Measurements from ENCODE around the gene CSHL1.
"Not testable (repeated sequence)": the region's sequence is repeated elsewhere in the genome, so short reads cannot be mapped to it uniquely, and the experiment has no call there.

Gene CSHL1

GRCh38 chr17:63915753-63916152 lies 4.7 kb upstream of the CSHL1 start:
- H3K36me3 ChIP-seq (ENCODE audit: insufficient read depth, low read length); H3K9ac ChIP-seq (ENCODE audit: low read length); H3K9me3 ChIP-seq (ENCODE audit: low read length); H3K27me3 ChIP-seq (ENCODE audit: control insufficient read depth in 1 of 2, insufficient read depth in 2 of 2, low read length in 2 of 2); H3K4me1 ChIP-seq (ENCODE audit: insufficient read depth, low read length); H3K4me3 ChIP-seq (ENCODE audit: low read depth in 1 of 2, low read length in 2 of 2); H3K27ac ChIP-seq (ENCODE audit: low read depth, low read length): not testable (repeated sequence)

- Histone ChIP-seq H3K9ac (ENCODE audit: low read length) (no peak overlapping the region), H3K4me1 (ENCODE audit: insufficient read depth, low read length) (no peaks in the 10 kb centered on the region), H3K27me3 (ENCODE audit: control insufficient read depth in 1 of 2, insufficient read depth in 2 of 2, low read length in 2 of 2) (peaks cover 0 to 5% of the 10 kb centered on the region in 2 donors), H3K36me3 (ENCODE audit: insufficient read depth, low read length) (no peaks in the 10 kb centered on the region), H3K9me3 (ENCODE audit: low read length) (no peaks in the 10 kb centered on the region), H3K27ac (ENCODE audit: low read depth, low read length) (no peak overlapping the region), H3K4me3 (ENCODE audit: low read depth in 1 of 2, low read length in 2 of 2) (no peak overlapping the region)
These were observed 3.4 kb upstream of the CSHL1 start for GRCh38 chr17:63914471-63914870.

DNA sequence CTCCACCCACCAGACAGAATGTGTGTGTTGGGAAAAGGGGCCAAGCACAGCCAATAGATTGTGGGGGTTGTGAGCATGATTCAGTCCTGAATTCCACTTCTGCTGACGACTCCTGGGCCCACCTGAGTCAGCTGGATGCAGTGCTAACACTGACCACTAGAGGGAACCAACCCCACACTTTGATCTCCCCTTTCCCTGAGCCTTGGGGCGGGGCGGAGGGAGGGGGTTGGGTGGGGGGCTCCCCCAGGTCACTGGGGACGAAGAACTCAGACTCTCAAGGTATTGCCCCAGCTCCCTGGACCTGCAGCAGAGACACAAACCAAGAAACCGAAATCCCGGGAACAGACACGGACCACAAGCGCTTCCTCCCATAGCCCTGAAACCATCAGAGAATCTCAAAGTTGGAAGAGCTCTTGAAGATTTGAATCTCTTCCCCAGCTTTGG lies 621 bp upstream of the CSHL1 start:
- H3K27ac ChIP-seq (ENCODE audit: low read depth, low read length): no peak overlapping the region
- H3K27me3 ChIP-seq (ENCODE audit: control insufficient read depth in 1 of 2, insufficient read depth in 2 of 2, low read length in 2 of 2): peaks cover 0 to 5% of the 10 kb centered on the region in 2 donors
- H3K36me3 ChIP-seq (ENCODE audit: insufficient read depth, low read length): no peaks in the 10 kb centered on the region
- no peak overlapping the region for H3K9ac ChIP-seq (ENCODE audit: low read length)
- H3K4me1 ChIP-seq (ENCODE audit: insufficient read depth, low read length): no peaks in the 10 kb centered on the region
- H3K4me3 ChIP-seq (ENCODE audit: low read depth in 1 of 2, low read length in 2 of 2): no peak overlapping the region
- H3K9me3 ChIP-seq (ENCODE audit: low read length): no peaks in the 10 kb centered on the region

GRCh38 chr17:63910096-63910495 lies 962 bp downstream of the CSHL1 start:
- H3K9ac ChIP-seq (ENCODE audit: low read length): no peak overlapping the region
- no peak overlapping the region for H3K4me3 ChIP-seq (ENCODE audit: low read depth in 1 of 2, low read length in 2 of 2)
- no peaks in the 10 kb centered on the region for H3K9me3 ChIP-seq (ENCODE audit: low read length)
- no peaks in the 10 kb centered on the region for H3K4me1 ChIP-seq (ENCODE audit: insufficient read depth, low read length)
- H3K36me3 ChIP-seq (ENCODE audit: insufficient read depth, low read length): no peaks in the 10 kb centered on the region
- H3K27me3 ChIP-seq (ENCODE audit: control insufficient read depth in 1 of 2, insufficient read depth in 2 of 2, low read length in 2 of 2): peaks cover 0 to 5% of the 10 kb centered on the region in 2 donors
- no peak overlapping the region for H3K27ac ChIP-seq (ENCODE audit: low read depth, low read length)

DNA sequence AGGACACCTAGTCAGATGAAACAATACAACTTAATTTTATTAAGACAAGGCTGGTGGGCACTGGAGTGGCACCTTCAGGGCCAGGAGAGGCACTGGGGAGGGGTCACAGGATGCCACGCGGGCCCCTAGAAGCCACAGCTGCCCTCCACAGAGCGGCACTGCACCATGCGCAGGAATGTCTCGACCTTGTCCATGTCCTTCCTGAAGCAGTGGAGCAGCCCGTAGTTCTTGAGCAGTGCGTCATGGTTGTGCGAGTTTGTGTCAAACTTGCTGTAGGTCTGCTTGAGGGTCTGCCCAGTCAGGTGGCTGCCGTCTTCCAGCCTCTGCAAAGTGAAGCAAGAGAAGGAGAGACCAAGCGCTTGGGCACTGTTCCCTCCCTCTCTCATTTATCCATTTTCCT lies 1.5 kb downstream of the CSHL1 start:
- H3K4me3 ChIP-seq (ENCODE audit: low read depth in 1 of 2, low read length in 2 of 2); H3K27ac ChIP-seq (ENCODE audit: low read depth, low read length); H3K9ac ChIP-seq (ENCODE audit: low read length); H3K9me3 ChIP-seq (ENCODE audit: low read length); H3K36me3 ChIP-seq (ENCODE audit: insufficient read depth, low read length); H3K4me1 ChIP-seq (ENCODE audit: insufficient read depth, low read length); H3K27me3 ChIP-seq (ENCODE audit: control insufficient read depth in 1 of 2, insufficient read depth in 2 of 2, low read length in 2 of 2): not testable (repeated sequence)

- H3K9me3 ChIP-seq (ENCODE audit: low read length); H3K36me3 ChIP-seq (ENCODE audit: insufficient read depth, low read length); H3K4me3 ChIP-seq (ENCODE audit: low read depth in 1 of 2, low read length in 2 of 2); H3K27ac ChIP-seq (ENCODE audit: low read depth, low read length); H3K27me3 ChIP-seq (ENCODE audit: control insufficient read depth in 1 of 2, insufficient read depth in 2 of 2, low read length in 2 of 2); H3K4me1 ChIP-seq (ENCODE audit: insufficient read depth, low read length); H3K9ac ChIP-seq (ENCODE audit: low read length): not testable (repeated sequence)
These were observed 3.8 kb downstream of the CSHL1 start for GRCh38 chr17:63907161-63907778.

DNA sequence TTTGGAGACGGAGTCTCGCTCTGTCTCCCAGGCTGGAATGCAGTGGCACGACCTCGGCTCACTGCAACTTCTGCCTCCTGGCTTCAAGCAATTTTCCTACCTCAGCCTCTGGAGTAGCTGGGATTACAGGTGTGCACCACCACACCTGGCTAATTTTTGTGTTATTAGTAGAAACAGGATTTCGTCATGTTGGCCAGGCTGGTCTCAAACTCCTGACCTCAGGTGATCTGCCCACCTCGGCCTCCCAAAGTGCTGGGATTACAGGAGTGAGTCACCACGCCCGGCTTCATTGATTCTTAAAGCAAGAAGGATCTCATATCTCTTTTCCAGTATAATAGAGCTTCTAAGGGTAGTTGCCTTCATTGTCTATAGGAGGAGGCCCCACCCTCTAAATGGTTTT lies 6.3 kb downstream of the CSHL1 start:
- not testable (repeated sequence) for H3K4me3 ChIP-seq (ENCODE audit: low read depth in 1 of 2, low read length in 2 of 2); H3K9ac ChIP-seq (ENCODE audit: low read length); H3K27ac ChIP-seq (ENCODE audit: low read depth, low read length); H3K9me3 ChIP-seq (ENCODE audit: low read length); H3K27me3 ChIP-seq (ENCODE audit: control insufficient read depth in 1 of 2, insufficient read depth in 2 of 2, low read length in 2 of 2); H3K4me1 ChIP-seq (ENCODE audit: insufficient read depth, low read length); H3K36me3 ChIP-seq (ENCODE audit: insufficient read depth, low read length)

DNA sequence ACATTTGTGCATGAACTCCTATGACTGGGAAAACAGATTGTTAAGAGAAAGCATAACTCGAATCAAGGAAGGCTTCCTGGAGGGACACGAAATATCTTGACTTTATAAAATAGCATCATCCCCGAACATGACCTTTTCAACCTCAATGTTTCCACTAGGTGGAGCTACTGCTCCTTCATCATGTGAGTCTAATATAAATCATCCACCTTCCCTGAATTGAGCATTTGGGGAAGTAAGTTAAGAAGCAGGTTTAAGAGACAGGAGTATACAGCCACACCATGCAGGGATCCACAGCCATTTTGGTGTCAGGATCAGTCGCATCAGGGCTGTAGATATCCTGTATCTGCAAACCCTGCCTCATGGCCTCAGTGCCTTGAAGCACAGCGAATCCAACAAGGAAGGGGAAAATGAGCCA lies 7.3 kb downstream of the CSHL1 start:
- H3K27ac ChIP-seq (ENCODE audit: low read depth, low read length); H3K4me1 ChIP-seq (ENCODE audit: insufficient read depth, low read length); H3K4me3 ChIP-seq (ENCODE audit: low read depth in 1 of 2, low read length in 2 of 2); H3K9me3 ChIP-seq (ENCODE audit: low read length); H3K9ac ChIP-seq (ENCODE audit: low read length); H3K27me3 ChIP-seq (ENCODE audit: control insufficient read depth in 1 of 2, insufficient read depth in 2 of 2, low read length in 2 of 2); H3K36me3 ChIP-seq (ENCODE audit: insufficient read depth, low read length): not testable (repeated sequence)

DNA sequence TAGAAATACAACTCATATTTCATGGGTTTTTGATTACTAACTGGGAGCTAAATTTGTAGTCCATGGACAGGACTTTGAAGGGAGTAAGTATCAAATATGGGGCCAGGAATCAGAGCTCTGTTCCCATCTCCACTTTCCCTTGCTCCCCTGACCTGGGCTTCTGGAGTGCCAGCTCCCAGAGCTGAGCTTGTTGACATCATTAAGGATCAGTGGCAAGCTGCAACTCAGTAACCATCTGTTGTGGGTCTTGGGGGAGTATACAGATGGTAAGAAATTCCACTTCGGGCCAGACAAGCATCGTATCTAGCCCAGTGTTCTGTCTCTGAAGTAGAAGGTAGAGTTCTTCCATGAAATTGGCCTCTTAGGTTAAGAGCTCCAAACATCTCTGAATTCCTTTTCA lies 9.1 kb downstream of the CSHL1 start:
- not testable (repeated sequence) for H3K9me3 ChIP-seq (ENCODE audit: low read length); H3K9ac ChIP-seq (ENCODE audit: low read length); H3K4me1 ChIP-seq (ENCODE audit: insufficient read depth, low read length); H3K36me3 ChIP-seq (ENCODE audit: insufficient read depth, low read length); H3K27me3 ChIP-seq (ENCODE audit: control insufficient read depth in 1 of 2, insufficient read depth in 2 of 2, low read length in 2 of 2); H3K4me3 ChIP-seq (ENCODE audit: low read depth in 1 of 2, low read length in 2 of 2); H3K27ac ChIP-seq (ENCODE audit: low read depth, low read length)

GRCh38 chr17:63898899-63899798 lies 11.9 kb downstream of the CSHL1 start:
- H3K36me3 ChIP-seq (ENCODE audit: insufficient read depth, low read length); H3K9ac ChIP-seq (ENCODE audit: low read length); H3K27me3 ChIP-seq (ENCODE audit: control insufficient read depth in 1 of 2, insufficient read depth in 2 of 2, low read length in 2 of 2); H3K9me3 ChIP-seq (ENCODE audit: low read length); H3K27ac ChIP-seq (ENCODE audit: low read depth, low read length); H3K4me1 ChIP-seq (ENCODE audit: insufficient read depth, low read length); H3K4me3 ChIP-seq (ENCODE audit: low read depth in 1 of 2, low read length in 2 of 2): not testable (repeated sequence)

DNA sequence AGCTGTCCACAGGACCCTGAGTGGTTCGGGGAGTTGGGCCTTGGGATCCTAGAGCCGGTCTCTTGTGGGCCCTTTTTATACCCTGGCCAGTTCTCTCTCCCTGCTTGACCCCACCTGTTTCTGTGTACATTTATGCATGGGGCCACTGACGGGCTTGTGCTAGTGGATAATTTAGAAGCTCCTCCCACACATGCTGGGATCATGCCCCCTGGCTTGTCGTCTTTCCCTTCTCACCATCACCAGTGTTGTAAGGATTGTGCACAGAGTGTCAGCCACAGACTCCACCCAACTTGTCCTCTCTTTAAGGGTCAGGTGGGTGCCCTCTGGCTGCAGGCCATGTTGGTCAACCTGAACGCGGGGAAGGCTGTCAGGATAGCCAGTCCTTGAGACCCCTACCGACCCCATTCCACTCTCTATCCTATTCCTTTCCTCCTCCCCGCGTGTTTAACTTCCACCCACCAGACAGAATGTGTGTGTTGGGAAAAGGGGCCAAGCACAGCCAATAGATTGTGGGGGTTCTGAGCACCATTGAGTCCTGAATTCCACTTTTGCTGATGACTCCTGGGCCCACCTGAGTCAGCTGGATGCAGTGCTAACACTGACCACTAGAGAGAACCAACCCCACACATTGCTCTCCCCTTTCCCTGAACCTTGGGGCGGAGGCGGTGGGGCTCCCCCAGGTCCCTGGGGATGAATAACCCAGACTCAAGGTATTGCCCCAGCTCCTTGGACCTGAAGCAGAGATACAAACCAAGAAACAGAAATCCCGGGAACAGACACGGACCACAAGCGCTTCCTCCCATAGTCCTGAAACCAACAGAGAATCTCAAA lies 14.3 kb downstream of the CSHL1 start, which contains the start of gene CSH1:
Gene CSH1, minus strand, starts transcription at position 51 of the 831 bp plus-strand sequence. CDS start 63 bp downstream, outside the sequence.
- H3K4me1 ChIP-seq (ENCODE audit: insufficient read depth, low read length); H3K4me3 ChIP-seq (ENCODE audit: low read depth in 1 of 2, low read length in 2 of 2); H3K9ac ChIP-seq (ENCODE audit: low read length); H3K27ac ChIP-seq (ENCODE audit: low read depth, low read length); H3K9me3 ChIP-seq (ENCODE audit: low read length); H3K27me3 ChIP-seq (ENCODE audit: control insufficient read depth in 1 of 2, insufficient read depth in 2 of 2, low read length in 2 of 2); H3K36me3 ChIP-seq (ENCODE audit: insufficient read depth, low read length): not testable (repeated sequence)
